Retina (tissue), 1 donor: ENCODE data around the gene MUSTN1.

Experiments used
- DNase-seq: peaks from one replicate; pipeline ENCODE4 v3.0.0-alpha.2; 2016

Gene MUSTN1

GRCh38 chr3:52831500-52832301 is 3.1 kb downstream of the MUSTN1 start:
- no peak for DNase-seq

DNA sequence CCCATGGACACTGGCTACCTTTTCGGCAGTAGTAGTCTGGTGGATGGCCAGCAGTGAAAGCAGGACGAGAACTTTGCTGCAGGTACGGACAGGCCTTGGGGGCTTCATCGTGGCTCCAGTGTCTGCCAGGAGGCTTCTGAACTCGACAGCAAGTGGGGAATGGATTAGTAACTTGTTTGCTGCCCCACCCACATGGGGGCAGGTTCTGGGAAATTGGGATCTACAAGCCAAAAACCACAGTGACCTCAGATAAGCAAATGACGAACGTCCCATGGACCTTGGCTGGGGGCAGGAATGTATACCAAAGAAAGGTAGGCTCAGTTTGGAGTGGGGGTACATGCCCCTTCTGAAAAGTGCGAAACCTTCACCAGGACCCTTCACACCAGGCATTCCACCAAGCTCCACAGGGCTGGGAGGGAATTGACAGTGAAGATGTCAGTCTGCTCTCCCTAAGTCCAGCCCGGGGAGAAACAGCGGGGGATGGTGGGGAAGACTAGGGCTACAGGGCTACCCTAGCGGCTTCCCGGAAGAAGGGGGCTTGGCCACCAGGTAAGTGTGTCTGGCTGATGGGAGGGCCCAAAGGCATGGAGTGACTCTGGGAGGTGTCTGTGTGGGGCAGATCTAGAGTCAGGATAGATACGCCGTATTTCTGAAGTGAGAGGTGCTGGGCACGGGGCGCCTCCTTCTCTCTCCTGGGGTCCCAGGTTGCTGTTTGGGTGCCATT is 4.1 kb downstream of the MUSTN1 start, which contains the start of gene ITIH4:
Gene ITIH4, minus strand, starts transcription at position 138 of the 724 bp plus-strand sequence. Its CDS starts 30 bp downstream, at position 108.
- no peak for DNase-seq

- no peak for DNase-seq
Measured at GRCh38 chr3:52829906-52830463, 4.8 kb downstream of the MUSTN1 start.

- DNase-seq: no peak
Measured at GRCh38 chr3:52829482-52829881, 5.3 kb downstream of the MUSTN1 start.

DNA sequence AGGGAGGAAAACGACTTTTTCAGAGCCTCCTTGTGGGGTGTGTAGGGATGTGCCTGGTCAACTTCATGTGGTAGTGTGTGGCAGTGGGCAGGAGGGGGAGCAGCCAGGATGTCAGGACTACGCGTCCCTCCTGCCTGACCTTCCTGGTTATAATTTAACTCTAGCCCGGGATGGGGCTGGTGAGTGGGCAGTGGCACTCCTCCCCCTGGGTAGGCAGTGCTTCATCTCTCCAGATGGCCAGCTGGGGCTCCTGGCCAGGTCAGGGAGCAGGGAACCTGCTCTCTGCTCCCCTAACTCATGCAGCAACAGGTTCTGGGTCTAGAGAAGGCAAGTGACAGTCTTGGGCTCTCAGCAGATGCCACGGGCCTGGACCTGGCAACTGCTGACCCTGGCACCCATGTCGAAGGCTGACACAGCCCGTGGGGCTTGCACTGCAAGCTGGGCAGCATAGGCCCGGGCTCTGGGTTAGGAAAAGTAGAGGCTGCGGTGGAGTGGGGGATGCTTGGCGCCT is 6.9 kb downstream of the MUSTN1 start:
- DNase-seq: no peak

DNA sequence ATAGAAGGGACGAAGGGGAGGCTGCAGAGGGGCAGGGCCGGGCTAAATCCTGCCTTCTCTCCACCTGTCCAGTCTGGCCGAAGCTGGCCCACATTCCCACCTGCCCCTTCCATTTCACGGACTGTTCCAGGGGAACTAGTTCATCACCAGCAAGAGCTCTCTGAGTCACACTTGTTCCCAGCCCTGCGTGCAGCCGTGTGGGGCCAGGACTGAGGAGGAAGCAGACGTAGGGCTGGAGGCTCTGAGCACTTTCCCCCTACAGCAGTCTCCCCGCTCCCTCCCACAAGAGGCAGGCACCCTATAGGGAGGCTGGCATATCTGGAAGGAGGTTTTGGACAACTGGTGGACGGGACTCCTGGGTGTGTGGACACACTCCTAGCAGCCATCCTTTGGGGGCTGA is 7.4 kb downstream of the MUSTN1 start:
- DNase-seq: no peak

DNA sequence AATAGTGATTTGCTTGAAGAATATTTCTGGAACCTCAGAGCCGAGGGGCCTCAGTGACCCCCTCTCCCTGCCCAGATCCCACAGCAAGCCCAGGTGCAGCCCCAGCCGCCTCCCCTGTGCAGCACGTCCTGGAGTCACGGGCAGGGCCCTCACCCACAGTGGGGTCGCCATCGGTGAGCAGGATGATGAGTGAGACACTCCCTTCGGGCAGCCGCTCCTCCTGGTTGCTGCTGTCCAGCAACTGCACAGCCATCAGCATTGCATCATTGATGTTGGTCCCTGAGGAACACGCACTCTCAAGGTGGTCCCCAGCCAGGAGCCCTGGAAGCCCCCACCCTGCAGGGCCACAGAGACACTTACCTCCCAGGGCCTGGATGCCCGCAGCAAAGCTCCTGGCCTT is 10.8 kb downstream of the MUSTN1 start:
- DNase-seq: no peak

DNA sequence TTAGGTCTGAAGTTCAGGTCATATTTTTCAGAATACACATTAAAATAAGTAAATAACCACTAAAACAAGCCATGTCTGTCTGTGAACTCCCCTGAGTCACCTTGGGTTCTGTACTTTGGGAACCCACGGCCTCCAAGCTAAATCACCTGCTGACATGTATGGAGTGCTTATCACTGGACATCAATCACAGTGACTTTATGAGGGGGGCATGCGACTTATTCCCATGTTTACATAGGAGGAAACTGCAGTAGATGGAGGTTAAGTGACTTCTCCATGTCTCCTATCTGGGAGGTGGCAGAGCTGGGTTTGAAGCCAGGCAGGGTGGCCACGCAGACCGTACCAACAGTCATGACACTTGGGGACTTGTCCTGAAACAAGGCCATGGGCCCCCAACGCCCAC is 12.5 kb downstream of the MUSTN1 start:
- DNase-seq: no peak

DNA sequence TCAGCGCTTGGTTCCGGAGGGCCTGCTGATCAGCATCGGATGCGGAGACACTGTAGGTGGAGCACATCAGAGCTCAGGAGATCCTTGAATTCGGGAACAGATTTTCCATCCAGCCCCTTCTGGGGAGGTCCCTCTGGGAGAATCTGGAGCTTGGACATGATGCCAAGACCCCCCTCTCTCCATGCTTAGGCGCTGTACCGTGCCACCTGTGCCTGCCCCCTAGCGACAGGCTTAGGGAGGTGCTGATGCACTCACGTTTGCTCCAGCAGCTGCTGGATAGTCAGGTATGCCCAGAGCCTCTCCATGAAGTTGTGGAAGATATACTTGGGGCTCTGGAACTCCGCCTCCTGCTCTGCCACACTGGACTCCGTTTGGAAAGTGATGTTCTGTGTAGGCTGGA is 14.1 kb downstream of the MUSTN1 start:
- peak; percentile 35 for DNase-seq

DNA sequence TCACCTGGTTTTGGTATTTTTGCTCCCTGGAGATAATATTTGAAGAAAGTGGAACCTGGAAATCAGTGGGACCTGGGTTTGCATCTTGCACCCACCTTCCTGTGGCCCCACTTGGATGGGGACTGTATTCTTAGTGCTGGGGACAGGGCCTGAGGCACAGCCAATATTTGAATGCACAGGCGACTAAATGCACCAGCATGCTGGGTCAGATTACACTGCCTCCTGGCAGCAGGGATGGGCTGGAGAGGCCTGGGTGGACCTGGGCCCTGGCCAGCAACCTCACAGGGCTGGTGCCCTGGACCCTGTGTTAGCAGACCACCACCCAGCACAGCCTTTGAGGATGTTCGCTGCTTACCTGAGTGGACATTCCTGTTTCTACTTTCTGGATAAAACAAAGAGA is 14.9 kb downstream of the MUSTN1 start:
- DNase-seq: no peak

DNA sequence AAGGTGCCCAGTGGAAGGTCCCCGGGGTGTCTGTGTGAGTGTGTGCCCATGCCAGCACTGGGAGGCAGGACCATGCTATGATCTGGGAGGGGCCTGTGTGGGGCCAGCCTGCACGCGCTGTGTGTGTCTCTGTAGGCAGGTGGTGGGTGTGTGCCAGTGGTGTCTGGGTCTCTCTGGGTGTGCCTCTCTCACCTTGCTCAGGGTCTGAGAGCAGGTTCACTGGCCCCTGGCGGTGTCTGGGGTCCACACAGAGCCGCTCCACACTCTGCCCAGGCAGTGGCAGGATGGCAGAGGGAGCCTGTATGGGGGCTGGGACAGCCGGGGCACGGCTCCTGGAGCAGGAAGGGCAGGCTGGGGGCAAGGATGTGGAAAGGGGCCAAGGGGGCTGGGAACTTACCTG is 17.0 kb downstream of the MUSTN1 start:
- no peak for DNase-seq

GRCh38 chr3:52817221-52817620 is 17.6 kb downstream of the MUSTN1 start:
- no peak for DNase-seq

GRCh38 chr3:52816654-52817053 is 18.2 kb downstream of the MUSTN1 start:
- DNase-seq: no peak

DNA sequence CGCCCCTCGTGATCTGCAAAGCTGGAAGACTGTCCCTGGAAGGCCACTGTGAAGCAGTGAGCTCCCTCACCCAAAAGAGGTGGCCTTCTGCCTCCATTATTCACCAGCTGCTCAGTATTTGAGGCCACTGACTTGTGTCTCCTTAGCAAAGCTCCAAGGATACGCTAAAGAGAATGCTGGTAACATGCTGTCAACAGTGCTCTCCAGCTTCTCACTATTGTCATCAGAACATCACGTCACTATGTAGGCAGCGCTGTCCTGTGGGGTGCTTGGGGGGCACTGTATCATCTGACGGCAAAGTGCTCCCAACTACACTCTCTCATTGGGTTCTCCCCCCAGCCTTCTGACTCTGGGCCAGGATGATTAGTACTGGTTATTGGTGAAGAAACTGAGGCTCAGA is 18.6 kb downstream of the MUSTN1 start:
- DNase-seq: no peak

DNA sequence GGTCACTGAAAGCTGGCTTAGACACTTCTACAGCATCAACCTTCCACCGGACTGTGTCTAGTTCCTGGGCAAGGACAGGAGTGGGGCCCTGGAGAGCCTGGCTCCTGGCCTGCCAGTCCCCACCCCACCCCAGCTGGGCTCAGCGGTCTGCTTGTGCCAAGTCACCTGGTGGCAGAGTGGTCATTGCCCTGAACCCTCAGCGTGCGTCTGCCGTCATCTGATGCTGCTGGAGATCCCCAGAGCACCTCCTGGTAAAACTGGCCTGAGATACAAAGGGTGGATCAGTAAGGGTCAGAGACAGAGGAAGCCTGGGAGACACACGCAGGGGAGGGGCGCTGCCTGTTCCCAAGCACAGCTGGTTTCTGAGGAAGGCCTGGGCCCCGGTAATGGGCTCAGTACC is 21.0 kb downstream of the MUSTN1 start:
- DNase-seq: no peak

DNA sequence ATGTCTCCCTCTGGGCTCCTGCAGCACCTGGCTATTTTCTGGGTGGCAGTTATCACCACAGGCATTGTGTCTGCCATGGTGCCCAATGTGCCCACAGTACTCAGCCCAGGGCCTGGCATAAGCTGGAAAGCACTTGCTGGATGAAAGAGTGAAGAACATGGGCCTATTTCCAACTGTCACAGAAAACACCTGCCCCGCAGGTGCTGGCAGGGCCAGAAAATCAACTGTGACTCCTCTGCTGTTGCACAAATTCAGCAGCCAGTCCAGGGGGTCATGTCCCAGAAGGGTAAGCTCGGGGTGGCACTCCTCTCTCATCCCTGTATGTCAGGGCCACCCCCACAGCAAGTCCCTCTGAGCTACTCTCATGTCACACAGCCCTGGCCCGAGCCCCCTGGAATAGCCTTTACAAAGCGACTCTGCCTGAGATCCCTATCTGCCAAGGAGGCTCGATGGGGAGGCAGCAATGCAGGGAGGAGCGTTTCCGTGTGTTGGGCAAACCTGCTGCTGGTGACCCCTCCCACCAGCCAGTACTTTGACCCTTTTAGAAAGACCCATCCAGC is 23.3 kb downstream of the MUSTN1 start:
- DNase-seq: no peak

DNA sequence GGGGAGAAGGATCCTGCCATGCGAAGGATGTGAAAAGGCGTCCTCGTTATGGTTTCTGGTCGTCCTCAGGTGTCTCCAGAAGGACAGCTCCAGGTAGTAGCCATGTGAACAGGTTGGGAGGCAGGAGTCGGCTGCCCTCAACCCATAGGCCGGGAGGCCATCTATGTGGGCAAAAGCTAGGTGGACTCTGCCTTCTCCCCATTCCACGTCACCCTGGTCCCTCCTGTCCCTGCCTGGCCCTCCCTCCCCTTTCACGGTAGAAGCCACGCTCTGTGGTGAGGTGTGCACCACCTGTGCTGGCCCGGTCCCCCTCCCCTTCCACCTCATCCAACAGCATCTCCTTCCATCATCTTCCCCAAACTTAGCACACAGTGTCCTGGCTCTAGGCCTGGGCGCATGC is 23.9 kb downstream of the MUSTN1 start:
- no peak for DNase-seq

- no peak for DNase-seq
Measured at GRCh38 chr3:52809662-52810377, 25.0 kb downstream of the MUSTN1 start.

DNA sequence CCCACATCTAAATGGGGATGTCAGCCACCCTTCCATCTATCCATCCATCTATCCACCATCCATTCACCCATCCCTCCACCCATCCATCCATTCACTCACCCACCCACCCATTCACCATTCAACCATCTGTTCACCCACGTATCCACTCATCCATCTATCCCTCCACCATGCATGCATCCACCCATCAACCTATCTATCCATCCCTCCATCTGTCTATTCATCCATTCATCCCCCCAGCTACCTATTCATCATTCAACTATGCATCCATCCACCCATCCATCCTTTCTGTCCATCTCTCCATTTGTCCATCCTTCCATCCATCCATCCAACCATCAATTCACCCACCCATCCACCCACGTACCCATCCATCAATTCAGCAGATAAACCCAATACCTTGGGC is 25.7 kb downstream of the MUSTN1 start:
- no peak for DNase-seq

DNA sequence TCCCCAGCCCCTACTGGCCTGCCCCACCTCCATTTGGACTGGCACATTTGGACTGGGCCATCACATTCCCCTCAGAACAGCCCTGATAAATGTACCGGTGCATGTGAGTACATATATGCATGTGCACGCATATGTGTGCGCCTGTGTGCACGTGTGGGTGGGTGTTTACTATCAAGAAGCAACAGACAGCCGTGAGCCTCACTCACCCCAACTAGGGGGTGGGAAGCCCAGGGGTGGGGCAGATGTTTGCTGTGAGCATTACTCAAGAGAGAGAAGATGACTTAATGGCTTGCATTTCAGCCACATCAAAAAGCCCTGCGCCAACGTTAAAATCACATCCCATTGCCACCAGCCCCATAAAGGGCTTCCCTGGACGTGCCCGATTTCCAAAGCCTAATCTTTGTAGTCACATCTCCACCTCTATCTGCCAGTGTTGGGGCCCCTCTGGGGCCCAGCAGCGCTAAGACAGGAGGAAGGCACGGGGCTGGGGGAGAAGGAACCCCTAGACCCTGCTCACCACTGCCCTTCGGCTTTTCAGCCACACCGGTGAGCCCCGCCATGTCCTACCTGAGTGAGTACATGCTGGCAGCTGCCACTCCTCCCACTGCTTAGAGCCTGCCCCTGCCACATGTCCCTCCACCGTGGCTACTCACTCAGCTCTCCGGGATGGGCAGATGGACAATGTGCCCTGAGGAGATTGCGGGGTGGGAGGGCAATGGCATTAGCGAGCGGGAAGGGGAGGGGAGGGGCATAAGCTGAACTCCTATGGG is 29.4 kb downstream of the MUSTN1 start:
- no peak for DNase-seq

DNA sequence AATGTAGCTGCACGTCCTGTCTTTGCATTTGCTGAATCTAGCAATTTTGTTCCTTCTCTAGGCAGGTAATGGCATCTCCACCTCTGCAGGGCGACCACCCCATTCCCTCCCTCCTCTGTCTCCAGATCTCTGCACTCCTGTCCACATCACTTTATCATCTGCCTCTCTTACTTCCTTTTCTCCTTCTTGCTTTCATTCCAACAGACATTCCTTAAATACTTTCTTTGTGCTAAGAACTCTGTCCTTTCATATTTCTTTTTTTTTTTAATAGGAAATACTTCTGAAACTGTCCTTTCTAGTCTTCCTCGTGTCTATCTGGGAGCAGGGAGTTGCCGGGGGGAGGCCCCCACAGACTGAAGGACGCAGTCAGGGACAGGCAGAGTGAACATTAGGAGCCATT is 33.0 kb downstream of the MUSTN1 start:
- DNase-seq: no peak

- no peak for DNase-seq
Measured at GRCh38 chr3:52800079-52800478, 34.7 kb downstream of the MUSTN1 start.
